NCI-H146 treated with DMSO at 0.1 percent for 48 hours (cell line): ENCODE measurements around the gene ZC3H13.

Experiments used
- DNase-seq: peaks from one replicate; lab custom pipeline; 2025; ENCODE audit not compliant: unreplicated experiment; lab: John Stamatoyannopoulos, UW

The ZC3H13 gene

GRCh38 chr13:46052319-46053161 is at the start of gene ZC3H13:
Gene ZC3H13, minus strand, starts transcription at chr13:46052746. Its CDS starts 7,239 bp downstream, at chr13:46045507.
- DNase-seq: peak; percentile 88

GRCh38 chr13:46102255-46102605 is 49.7 kb upstream of the ZC3H13 start:
- no peak for DNase-seq

GRCh38 chr13:46101484-46102254 is 49.1 kb upstream of the ZC3H13 start:
- DNase-seq: no peak

GRCh38 chr13:46101002-46101401 is 48.5 kb upstream of the ZC3H13 start:
- DNase-seq: no peak

- no peak for DNase-seq
Observed at GRCh38 chr13:46100191-46100815, 47.8 kb upstream of the ZC3H13 start.

- DNase-seq: no peak
Observed at GRCh38 chr13:46097663-46098062, 45.1 kb upstream of the ZC3H13 start.

- peak; percentile 60 for DNase-seq
Observed at GRCh38 chr13:46097015-46097414, 44.5 kb upstream of the ZC3H13 start.

GRCh38 chr13:46094478-46094877 is 41.9 kb upstream of the ZC3H13 start:
- no peak for DNase-seq

- no peak for DNase-seq
Observed at GRCh38 chr13:46088821-46089562, 36.4 kb upstream of the ZC3H13 start.

GRCh38 chr13:46087481-46087880 is 34.9 kb upstream of the ZC3H13 start:
- DNase-seq: no peak

GRCh38 chr13:46086985-46087384 is 34.4 kb upstream of the ZC3H13 start:
- DNase-seq: no peak

- DNase-seq: no peak
Observed at GRCh38 chr13:46086421-46086922, 33.9 kb upstream of the ZC3H13 start.

- DNase-seq: no peak
Observed at GRCh38 chr13:46085737-46086136, 33.2 kb upstream of the ZC3H13 start.

GRCh38 chr13:46082324-46082723 is 29.8 kb upstream of the ZC3H13 start:
- no peak for DNase-seq

GRCh38 chr13:46079770-46080169 is 27.2 kb upstream of the ZC3H13 start:
- no peak for DNase-seq

- no peak for DNase-seq
Observed at GRCh38 chr13:46077265-46077664, 24.7 kb upstream of the ZC3H13 start.

GRCh38 chr13:46076827-46077226 is 24.3 kb upstream of the ZC3H13 start:
- no peak for DNase-seq

- no peak for DNase-seq
Observed at GRCh38 chr13:46075811-46076210, 23.3 kb upstream of the ZC3H13 start.

GRCh38 chr13:46071590-46072249 is 19.2 kb upstream of the ZC3H13 start:
- DNase-seq: no peak

GRCh38 chr13:46063292-46063691 is 10.7 kb upstream of the ZC3H13 start:
- no peak for DNase-seq
